GM23338 (cell line): Measurements from ENCODE around the gene ING5.

Experiments used
- CREB1 ChIP-seq: fragments of 250-450 bp; sonication (Bioruptor Pico); IDR thresholded peaks from 2 replicates; pipeline ENCODE4 v1.5.0; 2020; ENCODE audit warnings: low read depth, mild to moderate bottlenecking, moderate library complexity
- CTCF ChIP-seq, 2 experiments: fragments of 200-600 bp in 1 of 2; sonication (generic) in 1 of 2; conservative IDR thresholded peaks; 2 replicates each; pipeline versions ENCODE4 v1.5.1 to v1.6.1; 2016 to 2017; ENCODE audit warnings: antibody characterized with exemption in 2 of 2, low read depth in 2 of 2, mild to moderate bottlenecking in 2 of 2, moderate library complexity in 1 of 2
- ETS1 ChIP-seq: IDR thresholded peaks from 2 replicates; pipeline ENCODE4 v1.6.1; 2016; ENCODE audit warnings: antibody characterized with exemption
- EZH2 ChIP-seq: fragments of 200-600 bp; sonication (generic); IDR thresholded peaks from one replicate; pipeline ENCODE4 v1.8.0; 2017; ENCODE audit warnings: antibody characterized with exemption, mild to moderate bottlenecking, low read depth; ENCODE audit not compliant: unreplicated experiment
- EZH2phosphoT487 ChIP-seq: fragments of 200-600 bp; sonication (generic); IDR thresholded peaks from one replicate; pipeline ENCODE4 v1.8.1; 2018; ENCODE audit warnings: antibody characterized with exemption; ENCODE audit not compliant: unreplicated experiment
- JUNB ChIP-seq: IDR thresholded peaks from one replicate; pipeline ENCODE4 v1.6.1; 2016; ENCODE audit warnings: antibody characterized with exemption; ENCODE audit not compliant: unreplicated experiment
- NANOG ChIP-seq: IDR thresholded peaks from 2 replicates; pipeline ENCODE4 v1.6.1; 2016; ENCODE audit warnings: antibody characterized with exemption, borderline replicate concordance
- POLR2AphosphoS5 ChIP-seq: IDR thresholded peaks from 2 replicates; pipeline ENCODE4 v1.6.1; 2016; ENCODE audit warnings: antibody characterized with exemption, low read depth
- REST ChIP-seq: IDR thresholded peaks from one replicate; pipeline ENCODE4 v1.6.1; 2018; ENCODE audit warnings: antibody characterized with exemption; ENCODE audit not compliant: unreplicated experiment
- ZNF114 ChIP-seq: fragments of 250-450 bp; sonication (Bioruptor Pico); IDR thresholded peaks from 2 replicates; pipeline ENCODE4 v1.5.0; 2020; ENCODE audit warnings: mild to moderate bottlenecking, moderate library complexity
- ZNF331 ChIP-seq: fragments of 250-450 bp; sonication (Bioruptor Pico); IDR thresholded peaks from 2 replicates; pipeline ENCODE4 v1.5.0; 2020; ENCODE audit warnings: low read depth, mild to moderate bottlenecking, moderate library complexity

- no peak for TF ChIP-seq EZH2phosphoT487
- no peak for TF ChIP-seq EZH2
- TF ChIP-seq CTCF (conservative IDR thresholded peaks at IDR 0.05; ENCODE audit: low read depth in 2 of 2): no peak
- TF ChIP-seq NANOG: no peak
- TF ChIP-seq POLR2AphosphoS5: no peak
- no peak for TF ChIP-seq CREB1
- no peak for TF ChIP-seq REST
- TF ChIP-seq ETS1: no peak
- no peak for TF ChIP-seq JUNB
- TF ChIP-seq ZNF114 (CRISPR knock-in tag): no peak
- no peak for TF ChIP-seq ZNF331 (CRISPR knock-in tag)
Observed at GRCh38 chr2:241743620-241744019, 41.8 kb downstream of the ING5 start.
